T-helper 2 cell treated with Interferon-gamma antibody and Interleukin-4, amounts not matched to agents 100 ng/mL and 5 ng/mL, for 36 hours (primary cell): ENCODE results near the gene ZBTB9. TPM values are rescaled to one million over a fixed set of nuclear protein-coding genes. Genes with fewer than 3 reads are reported as not detected.

Experiments used
- intact Hi-C: fragments of 100-400 bp; cut with micrococcal nuclease; formaldehyde crosslinking; loops from one replicate; pipeline ENCODE4 v1.15.1; 2023
- total RNA-seq: library from RNA; stranded (reverse); gene quantifications from 2 replicates; pipeline ENCODE4 v1.2.3, GENCODE V29; 2022

The ZBTB9 gene
- total RNA-seq, 1 donor from 2014 or later = 9.8 TPM

DNA sequence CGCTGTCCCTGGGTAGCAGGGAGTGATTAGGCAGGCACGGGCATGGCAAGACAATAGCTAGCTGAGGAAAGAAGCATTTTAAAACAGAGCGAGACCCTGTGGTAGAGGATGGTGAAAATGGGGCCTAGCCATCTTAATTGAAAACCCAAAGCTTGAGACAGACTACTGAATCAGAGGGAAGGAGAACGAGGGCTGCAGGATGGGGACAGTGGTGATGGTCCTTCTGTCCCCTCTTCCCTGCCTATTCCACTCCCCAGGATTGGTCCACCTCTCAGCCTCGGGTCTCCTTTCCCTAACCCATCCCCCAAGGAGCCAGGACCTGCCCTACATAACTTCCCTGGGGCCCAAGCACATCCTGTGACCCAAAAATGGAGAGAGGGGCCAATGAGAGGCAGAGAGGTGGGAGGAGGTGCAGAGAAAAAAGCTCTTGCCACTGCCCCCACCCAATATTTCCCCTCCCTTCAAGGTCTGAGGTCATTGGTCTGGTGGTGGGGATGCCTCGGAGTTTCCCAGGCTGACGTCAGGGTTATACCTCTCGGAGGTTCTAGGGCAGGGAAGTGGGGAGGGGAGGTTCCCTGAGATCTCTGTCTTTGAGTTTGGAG, 35.6 kb upstream of the ZBTB9 start:
- intact Hi-C loops = loop anchor here (1.0 to 2.0 kb wide), 5 partner anchors 8 to 370 kb away; partner anchors contain the start of genes LEMD2 and ZBTB22

- intact Hi-C loops = loop anchor here (2.0 kb wide), 2 partner anchors 151 to 369 kb away; partner anchors contain the start of gene LEMD2
These were observed 34.5 kb upstream of the ZBTB9 start, which contains the start of gene SYNGAP1 for GRCh38 chr6:33419580-33420490. Gene SYNGAP1, plus strand, starts transcription at chr6:33420065. Its CDS starts 200 bp downstream, at chr6:33420265.

DNA sequence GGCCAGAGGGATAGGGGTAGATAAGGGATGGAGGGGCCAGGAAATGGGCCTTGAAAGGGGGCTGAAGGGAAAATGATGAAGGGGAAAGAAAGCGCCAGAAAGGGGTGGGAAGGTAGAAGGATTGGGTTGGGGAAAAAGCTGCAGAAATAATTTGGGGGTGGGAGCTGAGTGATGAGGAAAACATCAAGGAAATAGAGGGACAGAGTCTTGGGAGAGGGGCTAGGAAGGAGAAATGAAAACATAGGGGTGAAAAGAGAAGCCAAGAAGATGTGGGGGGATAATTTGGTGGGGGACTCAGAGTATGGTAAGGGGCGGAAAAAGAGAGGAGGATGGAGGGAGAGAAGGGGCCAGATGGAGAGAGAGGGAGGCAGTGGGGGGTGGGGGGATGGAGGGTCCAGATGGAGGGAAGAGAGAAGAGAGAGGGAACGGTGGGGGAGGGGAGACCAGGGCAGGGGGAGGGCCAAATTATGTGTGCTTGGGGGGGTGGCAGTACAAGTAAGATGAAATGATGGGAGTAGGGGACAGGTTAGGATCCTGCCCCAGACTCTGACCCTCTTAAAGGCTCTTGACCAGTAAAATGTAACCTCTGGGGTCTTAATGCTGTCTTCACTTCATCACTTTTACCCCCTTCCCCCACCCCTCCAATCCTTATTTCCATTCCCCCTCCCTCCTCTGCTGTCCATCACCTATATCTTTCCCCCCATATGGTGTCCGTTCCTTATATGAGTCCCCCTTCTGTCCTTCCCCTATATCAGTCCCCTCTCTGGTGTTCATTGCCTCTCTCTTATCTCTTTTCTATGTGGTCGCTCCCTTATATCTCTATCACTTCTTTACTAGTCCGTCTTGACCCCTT, 33.7 kb upstream of the ZBTB9 start:
- intact Hi-C loops = no loop called here

DNA sequence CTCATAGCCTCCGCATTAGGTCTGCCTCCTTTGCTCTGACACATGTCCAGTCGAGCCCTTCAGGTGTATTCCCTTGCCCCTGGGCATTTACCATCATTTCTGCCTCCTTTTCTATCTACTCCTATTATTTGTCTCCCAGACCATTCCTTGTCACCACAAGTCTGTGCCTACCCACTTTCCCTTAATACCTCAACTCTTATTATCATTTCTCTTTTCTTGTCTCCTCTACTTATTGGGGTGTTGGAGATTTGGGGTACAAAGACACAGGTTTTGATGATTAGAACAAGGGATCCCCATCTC, 33.1 kb upstream of the ZBTB9 start:
- intact Hi-C loops = no loop called here

DNA sequence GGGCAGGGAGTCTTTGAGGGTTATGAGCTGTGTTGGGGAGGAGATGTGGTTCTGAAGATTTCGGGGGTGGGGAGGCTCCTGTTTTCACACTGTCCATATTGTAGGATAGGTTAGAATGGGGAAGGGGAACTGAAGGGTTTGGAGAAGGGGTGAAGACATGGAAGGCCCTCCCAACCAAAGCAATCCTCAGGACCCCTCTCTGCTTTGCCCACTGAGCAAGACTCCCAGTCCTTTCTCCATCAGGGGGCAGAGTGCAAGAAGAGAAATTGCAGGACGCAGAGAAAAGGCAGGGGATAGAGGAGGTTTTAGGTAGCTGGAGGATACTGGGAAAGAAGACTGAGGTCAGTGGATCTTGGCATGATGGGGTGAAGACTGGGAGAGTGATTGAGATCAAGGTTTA, 30.6 kb upstream of the ZBTB9 start:
- intact Hi-C loops = loop anchor here (2.0 kb wide), 1 partner anchor 13 kb away; the partner anchor contains the start of gene PHF1

DNA sequence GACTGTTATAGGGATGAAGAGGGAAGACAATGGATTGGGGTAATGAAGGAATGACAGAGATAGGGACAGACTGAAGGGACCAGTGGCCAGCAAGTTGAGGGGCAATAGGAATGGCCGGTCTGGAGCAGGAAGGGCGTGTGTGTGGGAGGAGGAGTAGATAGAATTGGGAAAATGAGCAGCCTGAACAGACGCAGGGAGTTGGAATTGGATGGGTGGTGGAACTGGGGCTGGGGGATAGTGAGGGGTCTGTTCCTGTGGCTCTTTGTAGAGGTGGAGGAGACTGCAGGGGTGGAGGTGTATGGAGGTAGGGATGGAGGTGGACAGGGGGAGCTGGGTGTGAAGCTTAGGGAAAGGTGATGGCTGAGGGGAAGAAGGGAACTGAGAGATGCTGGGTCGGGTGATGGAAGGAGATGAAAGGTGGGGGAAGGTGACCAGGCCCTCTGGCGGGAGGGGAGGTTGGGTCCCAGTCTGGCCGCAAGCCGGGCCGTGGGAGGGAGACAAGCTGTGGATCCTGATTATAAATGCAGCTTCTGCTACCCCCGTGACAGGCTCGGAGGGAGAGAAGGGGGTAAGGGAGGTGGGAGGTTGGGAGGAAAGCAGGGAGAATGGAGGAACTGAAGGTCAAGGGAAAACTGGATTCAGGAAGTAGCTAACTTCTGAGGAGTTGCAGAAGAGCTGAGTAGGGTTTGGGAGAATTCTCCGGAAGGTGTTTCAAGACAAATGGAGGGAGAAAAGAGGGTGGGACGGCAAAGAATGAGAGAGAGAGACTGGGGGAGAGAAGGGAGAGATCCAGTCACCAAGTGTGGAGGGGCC, 29.3 kb upstream of the ZBTB9 start:
- intact Hi-C loops = loop anchor here (2.0 kb wide), 1 partner anchor 14 kb away; the partner anchor contains the start of gene PHF1

GRCh38 chr6:33425668-33426577, 28.5 kb upstream of the ZBTB9 start:
- intact Hi-C loops = loop anchor here (1.0 to 2.0 kb wide), 3 partner anchors 8 to 35 kb away; partner anchors contain the start of genes CUTA, KIFC1 and PHF1

DNA sequence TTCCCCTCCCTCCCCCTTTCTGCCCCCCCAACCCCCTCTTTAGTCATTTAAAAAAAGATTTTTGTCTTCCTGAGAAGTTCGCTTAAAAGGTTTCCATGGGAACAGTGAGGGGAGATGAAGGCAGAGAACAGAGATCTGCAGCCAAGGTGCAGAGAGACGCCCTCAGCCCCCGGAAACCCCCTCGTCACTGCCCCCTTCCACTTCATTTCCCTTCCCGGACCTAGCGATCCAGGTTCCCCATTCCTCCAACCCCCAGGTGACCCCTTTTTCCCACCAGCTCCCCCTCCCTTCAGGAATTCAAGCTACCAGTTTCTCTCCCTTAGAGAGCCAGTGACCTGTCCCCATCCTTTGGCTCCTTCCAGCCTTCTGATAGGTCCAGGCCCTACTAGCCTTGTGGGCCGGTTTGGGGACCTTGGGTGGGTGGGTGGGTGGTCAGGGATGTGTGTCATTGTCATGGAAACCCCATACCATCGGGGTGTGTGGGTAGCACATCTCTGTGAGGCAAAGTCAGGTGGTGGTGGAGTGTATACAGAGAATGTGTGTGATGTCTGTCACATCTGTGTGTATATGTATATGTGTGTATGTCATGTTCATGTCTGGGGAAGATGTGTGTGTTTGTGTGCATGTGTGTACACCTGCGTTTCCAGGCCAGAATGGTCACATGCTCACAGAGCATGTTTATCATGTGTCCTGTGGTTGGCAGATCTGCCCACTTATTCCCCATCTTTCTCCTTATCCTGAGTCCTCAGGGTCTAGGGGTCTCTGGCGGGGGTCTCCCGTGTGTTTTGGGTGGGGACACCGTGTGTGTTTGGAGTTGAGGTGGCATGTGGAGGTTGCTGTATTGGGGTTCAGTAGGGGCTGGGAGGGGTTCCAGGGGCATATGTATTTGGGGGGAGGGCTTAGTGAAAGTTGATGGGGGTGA, 27.5 kb upstream of the ZBTB9 start:
- intact Hi-C loops = loop anchor here (1.0 kb wide), 2 partner anchors 9 to 36 kb away; partner anchors contain the start of genes CUTA and KIFC1

DNA sequence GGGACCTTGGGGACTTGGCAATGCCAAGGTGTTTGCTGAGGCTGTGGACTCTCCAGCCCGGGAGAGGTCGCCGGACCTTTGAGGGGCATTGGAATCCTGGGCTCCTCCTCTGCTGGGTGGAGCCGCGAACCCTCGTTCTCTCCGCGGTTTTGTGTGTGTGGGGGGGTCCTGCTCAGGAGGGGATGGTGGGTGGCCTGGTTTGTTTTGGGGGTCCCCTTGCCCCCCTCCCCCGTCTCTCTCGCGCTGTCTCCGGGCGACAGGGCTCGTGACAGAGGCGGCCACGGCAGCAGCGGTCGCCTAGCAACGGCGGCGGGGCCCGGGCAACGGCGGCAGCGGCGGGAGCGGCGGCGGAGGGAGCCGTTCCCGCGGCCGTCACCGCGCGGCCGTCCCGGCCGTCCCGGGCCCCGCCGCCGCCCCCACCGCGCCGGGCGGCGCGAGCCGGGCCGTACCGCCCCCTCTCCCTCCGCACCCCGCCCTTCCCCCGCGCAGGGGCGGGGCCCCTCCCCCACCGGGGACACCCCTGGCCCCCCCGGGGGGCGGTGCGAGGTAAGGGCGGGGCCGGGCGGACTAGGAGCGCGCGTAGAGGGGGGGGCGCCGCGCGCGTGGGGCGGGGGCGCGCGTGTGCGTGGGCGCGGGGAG, 26.7 kb upstream of the ZBTB9 start:
- intact Hi-C loops = loop anchor here (2.0 kb wide), 1 partner anchor 143 kb away; no protein-coding TSS in a partner anchor

- intact Hi-C loops = loop anchor here (2.0 kb wide), 1 partner anchor 142 kb away; no protein-coding TSS in a partner anchor
These were observed 26.0 kb upstream of the ZBTB9 start for GRCh38 chr6:33428224-33428965.

DNA sequence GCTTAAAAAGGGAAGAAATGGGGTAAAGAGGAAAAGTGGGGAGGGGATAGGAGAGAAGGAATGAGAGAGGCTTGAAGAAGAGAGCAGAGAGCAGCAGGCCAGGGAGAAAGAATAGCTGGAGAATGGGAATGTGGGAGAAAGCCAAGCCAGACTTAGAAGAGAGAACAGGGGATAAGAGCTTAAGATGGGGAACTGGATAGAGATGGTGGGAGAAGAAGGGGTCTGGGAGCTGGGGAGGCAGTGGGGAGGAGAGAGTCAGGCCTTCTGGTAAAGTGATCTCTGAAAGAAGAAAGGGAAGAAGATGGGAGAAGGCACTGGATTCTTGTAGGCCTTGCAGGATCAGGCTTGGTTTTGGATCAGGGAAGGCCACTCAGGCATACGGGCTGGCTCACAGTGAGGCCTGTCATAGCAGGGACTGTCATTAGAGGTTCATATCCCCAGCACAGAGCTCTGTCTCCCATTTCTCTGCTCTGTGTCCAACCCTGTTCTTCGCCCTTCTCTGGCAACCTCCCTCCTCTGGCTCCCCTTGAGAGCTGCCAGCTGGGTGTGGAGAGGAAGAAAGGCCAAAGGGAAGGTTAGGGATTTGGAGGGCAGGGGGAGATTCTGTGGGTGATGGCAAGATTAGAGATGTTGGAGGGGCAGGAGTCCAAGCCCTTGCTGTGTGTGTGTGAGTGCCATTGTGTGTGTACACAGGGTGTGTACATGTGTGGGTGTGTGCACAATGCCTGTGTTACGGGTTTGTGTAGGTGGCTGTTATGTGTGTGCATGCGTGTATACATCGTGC, 25.2 kb upstream of the ZBTB9 start:
- intact Hi-C loops = loop anchor here (2.0 kb wide), 1 partner anchor 142 kb away; no protein-coding TSS in a partner anchor

- intact Hi-C loops = loop anchor here (2.0 kb wide), 1 partner anchor 141 kb away; no protein-coding TSS in a partner anchor
These were observed 24.7 kb upstream of the ZBTB9 start for GRCh38 chr6:33429750-33430052.

DNA sequence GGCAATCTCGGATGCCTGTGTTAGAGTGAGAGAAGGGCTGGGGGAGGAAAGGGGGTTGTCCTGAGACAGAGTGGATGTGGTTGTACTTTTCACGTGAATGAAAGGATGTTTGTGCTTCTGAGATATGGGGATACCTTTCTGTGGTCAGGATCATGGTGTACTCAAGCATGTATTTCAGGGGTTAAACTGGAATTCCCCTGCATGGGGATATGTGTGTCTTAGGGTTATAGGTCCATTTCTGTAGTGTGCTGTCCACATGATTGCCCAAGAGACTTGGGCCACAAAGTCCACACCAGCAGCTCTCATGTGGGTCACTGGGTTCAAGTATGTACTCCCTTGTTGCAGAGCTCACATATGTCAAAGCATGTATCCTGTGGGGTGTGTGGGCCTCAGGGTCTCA, 24.0 kb upstream of the ZBTB9 start:
- intact Hi-C loops = no loop called here

- intact Hi-C loops = loop anchor here (1.0 kb wide), 2 partner anchors 23 to 40 kb away; partner anchors contain the start of genes KIFC1 and ZBTB9
These were observed 23.1 kb upstream of the ZBTB9 start for GRCh38 chr6:33430991-33431879.
